K562 (cell line): ENCODE results near the gene AGAP3. TPM values are rescaled to one million over a fixed set of nuclear protein-coding genes. Genes with fewer than 3 reads are reported as not detected.
A peak's percentile ranks its signal among the peaks of the same experiment; 100 is the strongest.

ENCODE experiments used
- ARHGAP35 ChIP-seq: fragments of 450-650 bp; IDR thresholded peaks from 2 replicates; pipeline ENCODE4 v1.6.1; 2018; ENCODE audit not compliant: partially characterized antibody
- C11orf30 ChIP-seq: fragments of 450-650 bp; IDR thresholded peaks from 2 replicates; pipeline ENCODE4 v1.6.1; 2016; ENCODE audit warnings: low read depth, mild to moderate bottlenecking
- CBFA2T3 ChIP-seq: fragments of 450-650 bp; IDR thresholded peaks from 2 replicates; pipeline ENCODE4 v1.6.1; 2017
- DDX20 ChIP-seq: fragments of 450-650 bp; IDR thresholded peaks from 2 replicates; pipeline ENCODE4 v1.6.1; 2016; ENCODE audit warnings: missing genetic modification characterization, low read depth, mild to moderate bottlenecking, missing compliant biosample characterization, moderate library complexity
- DNMT1 ChIP-seq: fragments of 450-650 bp; IDR thresholded peaks from 2 replicates; pipeline ENCODE4 v1.6.1; 2016; ENCODE audit warnings: antibody characterized with exemption, mild to moderate bottlenecking
- HNRNPH1 ChIP-seq: fragments of 200-400 bp; formaldehyde crosslinking; optimal IDR thresholded peaks from 2 replicates; pipeline ENCODE3; 2017; ENCODE audit warnings: low read depth, mild to moderate bottlenecking, low read length, moderate library complexity
- MXI1 ChIP-seq: IDR thresholded peaks from 2 replicates; pipeline ENCODE4 v1.6.1; 2011; ENCODE audit warnings: low read depth, mild to moderate bottlenecking, improper control_type of control experiment, low read length
- NCOR1 ChIP-seq: fragments of 450-650 bp; IDR thresholded peaks from 2 replicates; pipeline ENCODE4 v1.6.1; 2016; ENCODE audit warnings: mild to moderate bottlenecking, moderate library complexity
- POLR2G ChIP-seq: fragments of 200-400 bp; formaldehyde crosslinking; IDR thresholded peaks from 2 replicates; pipeline ENCODE4 v1.6.1; 2017; ENCODE audit warnings: low read depth, mild to moderate bottlenecking, antibody characterized with exemption, low read length, moderate library complexity
- PRPF4 ChIP-seq: fragments of 200-400 bp; formaldehyde crosslinking; IDR thresholded peaks from one replicate; pipeline ENCODE4 v1.6.1; 2017; ENCODE audit warnings: low read length, low read depth, mild to moderate bottlenecking; ENCODE audit not compliant: insufficient read depth, poor library complexity, severe bottlenecking
- PTRF ChIP-seq: fragments of 450-650 bp; IDR thresholded peaks from 2 replicates; pipeline ENCODE4 v1.6.1; 2016; ENCODE audit warnings: mild to moderate bottlenecking, missing genetic modification characterization, missing compliant biosample characterization
- RB1 ChIP-seq: fragments of 450-650 bp; IDR thresholded peaks from 2 replicates; pipeline ENCODE4 v1.6.1; 2017; ENCODE audit warnings: low read depth, mild to moderate bottlenecking
- SMARCB1 ChIP-seq: IDR thresholded peaks from 2 replicates; pipeline ENCODE4 v1.6.1; 2011; ENCODE audit warnings: improper control_type of control experiment, low read depth; ENCODE audit not compliant: insufficient read length
- SRSF9 ChIP-seq: fragments of 200-400 bp; formaldehyde crosslinking; IDR thresholded peaks from 2 replicates; pipeline ENCODE4 v1.6.1; 2017; ENCODE audit warnings: low read depth, low read length, borderline replicate concordance
- TAF1 ChIP-seq: IDR thresholded peaks from 2 replicates; pipeline ENCODE4 v1.6.1; 2011; ENCODE audit warnings: mild to moderate bottlenecking, low read length, moderate library complexity; ENCODE audit not compliant: insufficient read depth, control insufficient read depth, severe bottlenecking; ENCODE audit errors: extremely low read depth
- TAF15 ChIP-seq: fragments of 200-400 bp; formaldehyde crosslinking; IDR thresholded peaks from 2 replicates; pipeline ENCODE4 v1.6.1; 2017; ENCODE audit warnings: mild to moderate bottlenecking, low read depth, low read length, moderate library complexity
- TAF7 ChIP-seq: fragments of 450-650 bp; IDR thresholded peaks from 2 replicates; pipeline ENCODE4 v1.6.1; 2016; ENCODE audit warnings: missing genetic modification characterization, missing compliant biosample characterization
- TRIM28 ChIP-seq: fragments of 450-650 bp; IDR thresholded peaks from 2 replicates; pipeline ENCODE4 v1.6.1; 2017
- ZBED1 ChIP-seq: IDR thresholded peaks from 2 replicates; pipeline ENCODE4 v1.6.1; 2014
- ZNF217 ChIP-seq: sonication (generic); formaldehyde crosslinking; IDR thresholded peaks from 2 replicates; pipeline ENCODE4 v1.8.0; 2022; ENCODE audit warnings: mild to moderate bottlenecking, missing genetic modification reagents
- ZNF76 ChIP-seq: fragments of 250-450 bp; sonication (Bioruptor Pico); IDR thresholded peaks from 2 replicates; pipeline ENCODE4 v1.4.0; 2020; ENCODE audit warnings: mild to moderate bottlenecking, moderate library complexity, borderline replicate concordance
- polyA plus RNA-seq, 8 experiments: library from polyadenylated mRNA; depleted of rRNA in 4 of 8; stranded (reverse) in 5 of 8; unstranded in 3 of 8; fragments of >200 nt; fragmentation: Nextera tagmentation in 2 of 8; fragmentation: Illumina TruSeq in 1 of 8; extraction: Ambion mirVana in 2 of 8; extraction: Trizol in 1 of 8; gene quantifications; 2 replicates each; pipeline versions ENCODE4 v1.2.1 to v1.2.3, GENCODE V29; 2011 to 2014; ENCODE audit warnings: inconsistent platforms in 1 of 8, missing spikeins in 1 of 8
- total RNA-seq, 7 experiments: library from RNA; depleted of rRNA in 6 of 7; stranded (reverse); fragments of >200 nt in 6 of 7; fragmentation: Illumina TruSeq in 2 of 7; extraction: Trizol in 2 of 7; gene quantifications; 2 replicates each; pipeline versions ENCODE4 v1.2.1 to v1.2.3, GENCODE V29; 2011 to 2021; ENCODE audit warnings: low replicate concordance in 1 of 7
- TF ChIP-seq, protein P1 (sequence below), 2 experiments: fragments of 200-800 bp in 1 of 2; sonication (Bioruptor generic) in 1 of 2; sonication (generic) in 1 of 2; formaldehyde crosslinking in 1 of 2; IDR thresholded peaks in 1 of 2; conservative IDR thresholded peaks in 1 of 2; 2 replicates each; pipeline versions ENCODE4 v1.5.0 to v1.6.1; 2016 to 2020; ENCODE audit warnings: missing compliant biosample characterization in 1 of 2, missing genetic modification characterization in 1 of 2, missing genetic modification reagents in 1 of 2
- TF ChIP-seq, protein P2 (sequence below): fragments of 450-650 bp; formaldehyde crosslinking; IDR thresholded peaks from 2 replicates; pipeline ENCODE4 v1.4.0; 2020; ENCODE audit warnings: mild to moderate bottlenecking, moderate library complexity
- TF ChIP-seq, protein P3 (sequence below): IDR thresholded peaks from 2 replicates; pipeline ENCODE4 v1.6.1; 2014; ENCODE audit warnings: antibody characterized with exemption

AGAP3 gene
- total and polyA plus RNA-seq, 9 of the 15 experiments (the other 6 are each of a cell fraction or from before 2014, with no cell fraction given): 3.4 to 208 (median 62.2) TPM

DNA sequence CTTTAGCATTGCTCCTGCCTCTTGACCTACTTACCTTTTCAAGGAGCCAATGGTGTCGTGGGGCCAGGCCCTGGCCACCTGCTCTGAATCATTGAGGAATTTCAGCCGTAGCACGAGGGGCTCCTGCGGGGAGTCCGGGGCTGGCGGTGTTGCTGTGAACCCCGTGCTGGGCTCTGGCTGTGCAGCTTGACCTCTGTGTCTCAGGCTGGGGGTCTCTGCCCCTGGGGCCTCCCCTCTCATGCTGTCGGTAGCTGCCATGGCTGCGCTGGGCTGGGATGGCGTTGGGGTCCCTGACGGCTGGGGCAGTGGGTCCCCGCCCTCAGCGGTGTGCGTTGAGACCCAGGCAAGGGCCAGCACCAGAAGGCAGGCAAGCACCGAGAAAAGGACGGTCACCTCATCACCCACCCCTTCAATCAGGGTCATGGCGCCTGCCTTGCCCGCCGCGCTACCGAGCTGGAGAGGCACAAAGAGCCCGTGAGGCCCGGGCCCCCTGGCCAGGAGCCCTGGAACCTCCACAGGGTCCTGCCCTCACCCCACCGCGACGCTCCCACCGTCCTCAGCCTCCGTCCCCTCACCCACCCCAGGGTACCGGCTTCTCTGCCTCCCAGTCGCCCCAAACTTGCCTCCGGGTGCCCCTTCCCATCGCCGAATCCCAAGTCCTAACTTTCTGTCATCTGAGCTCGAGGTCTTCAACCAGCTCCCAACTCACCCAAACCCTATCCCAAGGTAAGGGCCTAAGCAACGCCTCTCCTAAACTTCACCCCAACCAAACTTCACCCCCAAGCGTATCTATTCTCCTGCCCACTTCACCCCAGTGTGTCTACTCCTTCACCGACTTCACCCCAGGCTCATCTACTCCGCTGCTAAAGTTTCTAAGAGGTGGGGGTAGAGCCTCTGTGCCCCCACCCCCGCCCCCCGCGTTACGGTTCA is 3.9 kb upstream of the AGAP3 start (continued):
- TF ChIP-seq ARHGAP35 (no peak), SMARCB1 (no peak), ZNF76 (0 out of 2 replicates have a peak, but pooled peaks have one; percentile 7), TAF7 (tag) (peak; percentile 47; the same call in 1 of the 2 replicates), DDX20 (tag) (no peak), C11orf30 (no peak), TRIM28 (no peak), ZNF217 (CRISPR knock-in tag) (no peak), NCOR1 (no peak), CBFA2T3 (no peak), TAF15 (no peak), ZBED1 (0 out of 2 replicates have a peak, but pooled peaks have one; percentile 61), POLR2G (peak; percentile 29), RB1 (no peak), HNRNPH1 (no peak), SRSF9 (no peak), PTRF (tag) (no peak), PRPF4 (no peak), DNMT1 (peak; percentile 82; the same call in 1 of the 2 replicates), MXI1 (no peak), TAF1 (peak; percentile 23)
- TF ChIP-seq, protein P1, sequence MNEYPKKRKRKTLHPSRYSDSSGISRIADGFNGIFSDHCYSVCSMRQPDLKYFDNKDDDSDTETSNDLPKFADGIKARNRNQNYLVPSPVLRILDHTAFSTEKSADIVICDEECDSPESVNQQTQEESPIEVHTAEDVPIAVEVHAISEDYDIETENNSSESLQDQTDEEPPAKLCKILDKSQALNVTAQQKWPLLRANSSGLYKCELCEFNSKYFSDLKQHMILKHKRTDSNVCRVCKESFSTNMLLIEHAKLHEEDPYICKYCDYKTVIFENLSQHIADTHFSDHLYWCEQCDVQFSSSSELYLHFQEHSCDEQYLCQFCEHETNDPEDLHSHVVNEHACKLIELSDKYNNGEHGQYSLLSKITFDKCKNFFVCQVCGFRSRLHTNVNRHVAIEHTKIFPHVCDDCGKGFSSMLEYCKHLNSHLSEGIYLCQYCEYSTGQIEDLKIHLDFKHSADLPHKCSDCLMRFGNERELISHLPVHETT (CRISPR knock-in tag; conservative IDR thresholded peaks at IDR 0.05 in 1 of 2, IDR thresholded peaks at IDR 0.05 in 1 of 2): no peak; a peak in 2 of 4 replicates
- TF ChIP-seq, protein P2, sequence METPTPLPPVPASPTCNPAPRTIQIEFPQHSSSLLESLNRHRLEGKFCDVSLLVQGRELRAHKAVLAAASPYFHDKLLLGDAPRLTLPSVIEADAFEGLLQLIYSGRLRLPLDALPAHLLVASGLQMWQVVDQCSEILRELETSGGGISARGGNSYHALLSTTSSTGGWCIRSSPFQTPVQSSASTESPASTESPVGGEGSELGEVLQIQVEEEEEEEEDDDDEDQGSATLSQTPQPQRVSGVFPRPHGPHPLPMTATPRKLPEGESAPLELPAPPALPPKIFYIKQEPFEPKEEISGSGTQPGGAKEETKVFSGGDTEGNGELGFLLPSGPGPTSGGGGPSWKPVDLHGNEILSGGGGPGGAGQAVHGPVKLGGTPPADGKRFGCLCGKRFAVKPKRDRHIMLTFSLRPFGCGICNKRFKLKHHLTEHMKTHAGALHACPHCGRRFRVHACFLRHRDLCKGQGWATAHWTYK (CRISPR knock-in tag): 0 out of 2 replicates have a peak, but pooled peaks have one; percentile 18
- TF ChIP-seq, protein P3, sequence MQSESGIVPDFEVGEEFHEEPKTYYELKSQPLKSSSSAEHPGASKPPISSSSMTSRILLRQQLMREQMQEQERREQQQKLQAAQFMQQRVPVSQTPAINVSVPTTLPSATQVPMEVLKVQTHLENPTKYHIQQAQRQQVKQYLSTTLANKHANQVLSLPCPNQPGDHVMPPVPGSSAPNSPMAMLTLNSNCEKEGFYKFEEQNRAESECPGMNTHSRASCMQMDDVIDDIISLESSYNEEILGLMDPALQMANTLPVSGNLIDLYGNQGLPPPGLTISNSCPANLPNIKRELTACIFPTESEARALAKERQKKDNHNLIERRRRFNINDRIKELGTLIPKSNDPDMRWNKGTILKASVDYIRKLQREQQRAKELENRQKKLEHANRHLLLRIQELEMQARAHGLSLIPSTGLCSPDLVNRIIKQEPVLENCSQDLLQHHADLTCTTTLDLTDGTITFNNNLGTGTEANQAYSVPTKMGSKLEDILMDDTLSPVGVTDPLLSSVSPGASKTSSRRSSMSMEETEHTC: no peak
